Hepatic stellate cell (primary cell): ENCODE data around the gene PCNT.

Source experiments
- DNase-seq: peaks from one replicate; pipeline ENCODE4 v3.0.0; 2011; ENCODE audit warnings: low spot score

Gene PCNT

DNA sequence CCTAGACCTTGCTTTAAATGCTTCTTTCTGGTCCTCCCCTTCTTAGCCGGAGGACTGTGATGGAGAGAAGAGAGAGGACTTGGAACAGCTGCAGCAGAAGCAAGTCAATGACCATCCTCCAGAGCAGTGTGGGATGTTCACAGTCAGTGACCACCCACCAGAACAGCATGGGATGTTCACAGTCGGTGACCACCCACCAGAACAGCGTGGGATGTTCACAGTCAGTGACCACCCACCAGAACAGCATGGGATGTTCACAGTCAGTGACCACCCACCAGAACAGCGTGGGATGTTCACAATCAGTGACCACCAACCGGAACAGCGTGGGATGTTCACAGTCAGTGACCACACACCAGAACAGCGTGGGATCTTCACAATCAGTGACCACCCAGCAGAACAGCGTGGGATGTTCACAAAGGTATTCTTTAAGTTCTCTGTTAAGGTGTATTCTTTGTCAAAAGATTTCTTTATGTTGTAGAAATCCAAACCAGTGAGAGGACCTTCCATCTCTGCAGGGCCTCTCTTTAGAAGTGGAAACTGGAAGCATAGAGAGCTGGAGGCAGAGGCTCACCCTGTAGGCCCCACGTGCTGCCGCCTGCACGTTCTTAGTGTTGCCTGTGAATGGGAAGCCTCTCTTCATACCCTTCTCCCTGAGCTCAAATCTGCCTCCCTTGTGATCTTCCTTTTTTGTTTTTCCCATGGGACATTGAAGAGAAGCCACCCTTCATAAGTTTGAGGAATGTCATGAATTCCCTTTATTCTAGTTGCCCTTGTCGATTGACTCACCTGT, 10.6 kb downstream of the PCNT start:
- DNase-seq, result no peak

DNA sequence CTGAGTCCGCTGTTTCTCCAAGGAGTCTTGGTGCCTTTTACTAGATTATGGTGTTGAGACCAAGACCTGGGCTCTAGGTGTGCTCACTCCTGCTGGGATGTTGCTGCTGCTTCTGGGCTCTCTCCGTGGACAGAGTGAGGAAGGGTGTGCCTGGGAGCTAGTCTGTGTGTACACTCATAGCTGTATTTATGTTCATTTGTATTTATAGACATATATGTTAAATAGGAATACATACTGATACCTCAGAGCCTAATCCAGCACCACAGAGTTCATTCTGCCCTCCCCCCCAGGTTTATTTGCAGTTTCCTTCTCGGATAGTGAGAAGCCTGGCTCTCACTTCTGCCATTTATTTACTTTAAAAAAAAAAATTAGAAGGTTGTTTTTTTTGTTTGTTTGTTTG, 12.6 kb downstream of the PCNT start:
- no peak for DNase-seq

DNA sequence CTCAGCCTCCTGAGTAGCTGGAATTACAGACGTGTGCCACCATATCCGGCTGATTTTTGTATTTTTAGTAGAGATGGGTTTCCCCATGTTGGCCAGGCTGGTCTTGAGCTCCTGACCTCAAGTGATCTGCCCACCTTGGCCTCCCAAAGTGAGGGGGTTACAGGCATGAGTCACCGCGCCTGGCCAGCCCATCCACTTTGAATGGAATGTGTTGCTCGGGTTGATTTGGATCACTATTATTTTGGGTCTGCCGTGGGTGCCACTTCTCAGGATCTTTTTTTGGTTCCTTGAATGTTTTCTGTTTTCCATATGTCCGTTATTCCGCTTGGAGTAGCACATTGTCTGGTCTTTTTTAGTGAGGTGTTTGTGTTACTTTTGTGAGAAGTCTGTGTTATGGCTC, 17.0 kb downstream of the PCNT start:
- no peak for DNase-seq

DNA sequence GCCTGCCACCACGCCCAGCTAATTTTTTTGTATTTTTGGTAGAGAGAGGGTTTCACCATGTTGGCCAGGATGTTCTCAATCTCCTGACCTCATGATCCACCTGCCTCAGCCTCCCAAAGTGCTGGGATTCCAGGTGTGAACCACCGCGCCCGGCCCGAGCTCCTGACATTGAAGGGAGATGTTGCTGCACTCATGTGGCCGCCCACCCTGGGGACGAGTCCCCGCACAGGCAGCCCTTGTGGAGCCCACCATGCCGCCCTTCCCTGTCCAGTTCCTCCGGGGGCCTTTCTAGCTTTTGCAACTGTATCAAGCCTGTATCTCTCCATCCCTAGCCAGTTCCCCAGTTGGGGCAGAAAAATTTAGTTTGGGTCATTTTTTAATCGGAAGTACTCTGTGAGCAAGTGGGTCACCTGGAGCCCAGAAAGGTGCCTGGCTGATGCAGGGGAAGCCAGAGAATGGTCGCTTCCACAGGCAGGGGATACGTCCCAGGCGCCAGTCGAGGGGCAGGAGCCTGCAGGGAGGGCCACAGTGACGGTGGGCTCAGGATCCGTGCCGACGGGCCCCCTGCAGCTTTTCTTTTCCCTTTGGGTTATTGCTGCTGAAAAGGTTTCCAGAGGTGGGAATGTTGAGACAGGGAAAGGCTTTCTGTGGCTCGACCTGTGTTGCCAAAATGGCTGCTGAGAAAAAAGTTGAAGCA, 20.4 kb downstream of the PCNT start:
- no peak for DNase-seq

DNA sequence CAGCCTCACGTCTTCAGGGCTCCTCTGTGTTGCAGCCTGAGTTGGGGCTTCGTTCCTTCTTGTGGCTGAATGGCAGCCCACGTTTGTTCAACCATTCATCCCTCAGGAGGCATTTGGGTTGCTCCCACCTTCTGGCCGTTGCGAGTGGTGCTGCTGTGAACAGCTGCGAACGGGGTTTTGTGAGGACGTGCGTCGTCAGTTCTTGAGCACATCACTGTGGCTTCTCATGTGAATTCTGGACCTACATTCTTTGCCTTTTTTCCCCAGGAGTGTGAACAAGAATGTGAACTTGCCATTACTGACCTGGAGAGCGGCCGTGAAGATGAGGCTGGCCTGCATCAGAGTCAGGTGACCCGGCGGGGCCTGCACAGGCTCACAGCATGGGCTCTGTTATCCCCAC, 21.9 kb downstream of the PCNT start:
- no peak for DNase-seq

DNA sequence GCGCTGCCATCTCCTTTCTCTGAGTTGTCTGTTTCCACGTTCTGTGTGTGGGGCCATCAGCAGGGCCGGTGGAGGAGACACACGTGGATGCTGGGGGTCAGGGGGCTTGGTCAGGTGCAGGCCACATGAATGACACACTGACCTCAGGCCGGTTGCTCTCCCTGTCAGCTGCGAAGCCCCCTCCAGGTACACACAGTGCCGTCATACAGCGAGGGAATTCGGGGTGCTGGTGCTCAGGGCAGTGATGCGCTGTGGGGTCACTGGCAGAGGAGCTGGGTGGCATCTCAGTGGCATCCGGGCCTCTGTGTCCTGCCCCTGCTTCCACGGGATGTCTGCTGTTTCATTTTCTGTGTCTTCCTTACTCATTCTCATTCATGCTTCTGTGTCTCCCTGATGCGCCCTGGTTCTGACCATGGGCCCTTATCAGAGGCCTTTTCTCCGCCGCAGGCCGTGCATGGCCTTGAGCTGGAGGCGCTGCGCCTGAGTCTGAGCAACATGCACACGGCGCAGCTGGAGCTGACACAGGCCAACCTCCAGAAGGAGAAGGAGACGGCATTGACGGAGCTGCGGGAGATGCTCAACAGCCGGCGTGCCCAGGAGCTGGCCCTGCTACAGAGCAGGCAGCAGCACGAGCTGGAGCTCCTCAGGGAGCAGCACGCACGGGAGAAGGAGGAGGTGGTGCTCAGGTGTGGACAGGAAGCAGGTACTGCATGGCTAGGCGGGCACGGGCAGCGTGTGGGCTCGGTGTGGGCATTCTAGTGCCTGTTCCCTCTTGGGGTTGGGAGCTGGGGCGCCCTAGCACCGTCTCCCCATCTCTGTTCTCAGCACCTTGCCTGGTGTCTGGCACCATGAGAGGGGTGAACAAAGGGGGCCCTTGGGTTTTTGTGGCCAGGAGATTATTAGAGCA, 22.6 kb downstream of the PCNT start:
- DNase-seq, result no peak

DNA sequence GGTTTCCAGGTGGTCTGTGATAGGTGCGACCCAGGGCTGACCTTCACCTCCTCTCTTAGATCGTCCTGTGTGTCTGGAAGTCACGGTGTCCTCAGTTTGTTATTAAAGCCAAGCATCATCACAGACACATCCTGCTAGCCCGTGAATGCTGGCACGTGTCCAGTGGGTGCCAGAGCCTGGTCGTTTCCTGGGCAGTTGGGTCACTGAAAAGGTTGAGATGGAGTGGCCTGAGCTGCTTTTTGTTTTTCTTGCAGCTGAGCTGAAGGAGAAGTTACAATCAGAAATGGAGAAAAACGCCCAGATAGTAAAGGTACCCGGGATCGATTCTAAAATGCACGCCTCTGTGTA, 23.2 kb downstream of the PCNT start:
- no peak for DNase-seq

DNA sequence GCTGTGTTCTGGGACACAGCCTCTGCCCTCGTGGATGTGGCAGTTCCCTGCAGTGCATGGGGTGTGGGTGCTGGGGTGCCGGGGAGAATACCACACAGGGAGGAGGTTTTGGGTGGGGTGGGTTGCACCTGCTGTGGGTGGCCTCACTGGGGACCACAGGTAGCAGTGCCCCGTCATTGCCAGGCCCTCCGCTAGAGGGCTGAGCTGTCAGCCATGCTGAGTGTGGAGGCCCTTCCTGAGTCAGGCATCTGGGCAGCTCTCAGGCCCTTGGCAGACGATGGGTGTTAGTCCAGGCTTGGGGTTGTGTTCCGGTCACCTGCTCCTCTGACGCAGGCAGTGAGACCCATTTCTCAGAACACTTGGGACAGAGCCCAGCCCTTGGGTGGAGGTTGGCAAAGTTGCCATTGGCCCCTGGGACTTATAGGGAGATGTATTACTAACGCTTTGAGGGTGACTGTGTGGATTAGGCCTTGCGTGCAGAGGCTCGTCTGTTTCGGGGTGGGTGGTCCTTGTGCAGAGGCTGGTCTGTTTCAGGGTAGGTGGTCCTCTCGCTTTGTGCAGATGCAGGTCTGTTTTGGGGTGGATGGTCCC, 23.9 kb downstream of the PCNT start:
- DNase-seq, result no peak

DNA sequence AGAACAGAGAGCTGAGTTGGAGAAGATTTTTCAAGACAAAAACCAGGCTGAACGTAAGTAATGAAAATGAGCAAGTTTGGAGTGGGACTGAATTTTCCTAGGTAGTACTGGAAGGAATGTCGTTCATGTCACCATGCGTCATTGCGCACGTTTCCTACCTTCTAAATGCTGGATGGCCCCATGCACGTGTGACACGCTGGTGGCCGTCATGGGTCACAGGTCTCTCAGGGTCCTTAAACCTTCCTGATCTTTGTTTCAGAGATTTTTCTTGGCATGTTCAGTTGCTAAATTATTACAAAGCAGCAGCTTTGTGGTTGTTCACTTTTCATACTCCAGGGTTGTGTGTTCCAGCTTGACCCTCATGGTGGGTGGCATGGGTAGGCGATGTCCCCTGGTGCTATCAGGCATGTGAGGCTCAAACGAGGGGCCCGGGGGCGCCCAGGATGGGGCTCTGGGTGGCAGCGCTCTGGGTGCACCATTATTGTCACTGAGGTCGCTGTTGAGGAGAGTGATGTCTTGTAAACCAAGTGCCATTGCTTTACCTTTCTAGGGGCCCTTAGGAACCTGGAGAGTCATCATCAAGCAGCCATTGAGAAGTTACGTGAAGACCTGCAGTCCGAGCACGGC, 25.3 kb downstream of the PCNT start:
- no peak for DNase-seq

DNA sequence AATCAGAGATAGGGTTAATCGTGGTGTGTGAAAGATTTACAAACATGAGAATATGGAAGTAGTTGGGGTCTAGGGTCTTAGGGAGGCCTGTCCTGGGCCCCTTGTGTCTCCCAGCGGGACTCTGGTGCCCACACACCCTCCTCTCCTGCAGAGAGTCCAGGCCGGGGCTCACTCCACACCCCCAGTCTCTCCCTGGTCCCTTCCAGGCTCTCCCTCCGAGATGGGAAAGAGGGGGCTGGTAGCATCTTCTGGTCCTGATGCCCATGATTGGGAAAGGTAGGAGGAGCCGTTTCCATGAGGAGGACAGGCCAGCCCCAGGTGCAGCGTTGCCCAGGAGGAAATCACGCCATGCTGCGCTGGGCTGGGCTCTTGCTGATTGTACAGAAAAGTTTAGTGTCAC, 26.6 kb downstream of the PCNT start:
- DNase-seq, result no peak

DNA sequence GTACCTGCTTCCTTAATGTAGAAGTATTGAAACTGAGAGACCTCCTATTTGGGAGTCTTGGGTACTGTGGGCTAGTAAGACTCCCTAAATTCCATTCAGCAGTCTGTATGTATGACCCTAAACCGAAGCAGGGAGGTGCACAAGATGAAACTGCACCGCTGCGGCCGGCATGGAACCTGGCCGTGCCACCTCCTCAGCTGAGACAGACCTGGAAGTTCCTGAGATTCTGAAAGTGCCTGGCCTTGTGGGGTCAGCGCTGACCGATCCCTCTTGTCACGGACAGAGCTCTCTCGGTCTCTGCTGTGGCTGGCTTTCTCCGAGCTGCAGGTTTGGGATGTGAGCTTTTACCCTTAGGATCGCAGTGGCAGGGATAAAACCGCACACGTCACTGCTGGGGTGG, 27.0 kb downstream of the PCNT start:
- no peak for DNase-seq

DNA sequence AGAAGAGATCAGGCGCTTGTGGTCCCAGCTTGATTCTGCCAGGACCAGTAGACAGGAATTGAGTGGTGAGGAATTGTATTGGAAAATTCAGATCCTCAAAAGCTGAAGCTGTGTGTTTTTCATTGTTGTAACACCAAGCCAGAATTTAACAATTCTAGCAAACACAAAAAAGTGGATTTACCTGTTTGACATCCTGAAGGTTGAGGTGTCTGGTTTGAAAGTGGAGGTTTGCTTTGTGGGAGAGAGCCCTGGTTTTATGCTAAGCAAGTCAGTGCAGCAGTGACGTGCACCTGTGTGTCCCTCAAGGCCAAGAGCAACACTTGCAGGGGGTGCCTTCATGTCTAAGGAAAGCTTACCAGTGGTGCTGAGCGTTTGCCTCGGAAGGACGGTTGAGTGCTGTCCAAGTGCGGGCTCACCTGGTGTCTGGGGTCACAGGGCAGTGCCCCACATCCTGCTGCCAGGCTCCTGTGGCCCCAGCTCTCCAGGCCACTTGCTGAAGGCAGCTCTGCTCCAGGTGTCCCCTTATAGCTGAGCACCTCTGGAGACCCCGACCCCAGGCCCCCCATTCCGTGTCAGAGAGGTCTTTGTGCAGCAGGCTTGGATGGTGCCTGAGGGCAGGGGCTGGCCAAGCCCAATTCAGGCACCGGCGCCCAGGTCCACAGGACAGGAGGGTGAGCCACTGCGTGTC, 27.7 kb downstream of the PCNT start:
- DNase-seq, result no peak

DNA sequence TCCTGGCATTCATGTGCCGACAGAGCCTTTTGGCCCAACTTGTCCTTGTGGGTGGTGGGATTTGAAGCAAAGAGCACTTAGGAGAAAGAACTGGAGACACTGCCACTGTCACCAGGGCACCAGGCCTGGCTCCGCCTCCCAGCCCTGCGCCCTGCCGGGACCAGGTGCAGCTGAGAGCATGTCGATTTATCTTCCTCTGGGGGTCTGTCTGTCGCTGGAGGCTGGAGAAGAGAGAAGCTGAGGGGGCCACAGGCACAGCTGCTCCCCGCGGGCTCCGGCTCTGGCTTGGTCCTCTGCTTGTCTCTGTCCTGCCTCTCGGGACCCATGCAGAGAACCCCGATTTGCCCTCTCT, 28.2 kb downstream of the PCNT start:
- no peak for DNase-seq

DNA sequence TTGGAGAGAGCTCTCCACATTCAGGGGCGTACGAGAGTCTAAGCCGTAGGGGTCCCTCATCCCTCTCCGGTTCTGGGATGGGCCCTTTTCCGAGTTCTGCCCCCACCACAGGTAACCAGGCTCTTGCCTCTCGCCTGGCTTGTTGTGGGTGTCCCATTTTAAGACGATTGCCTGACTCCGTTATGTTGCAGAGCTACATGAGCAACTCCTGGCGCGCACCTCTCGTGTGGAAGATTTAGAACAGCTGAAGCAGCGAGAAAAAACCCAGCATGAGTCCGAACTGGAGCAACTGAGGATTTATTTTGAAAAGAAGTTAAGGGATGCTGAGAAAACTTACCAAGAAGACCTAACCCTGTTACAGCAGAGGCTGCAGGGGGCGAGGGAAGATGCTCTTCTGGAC, 29.0 kb downstream of the PCNT start:
- no peak for DNase-seq

DNA sequence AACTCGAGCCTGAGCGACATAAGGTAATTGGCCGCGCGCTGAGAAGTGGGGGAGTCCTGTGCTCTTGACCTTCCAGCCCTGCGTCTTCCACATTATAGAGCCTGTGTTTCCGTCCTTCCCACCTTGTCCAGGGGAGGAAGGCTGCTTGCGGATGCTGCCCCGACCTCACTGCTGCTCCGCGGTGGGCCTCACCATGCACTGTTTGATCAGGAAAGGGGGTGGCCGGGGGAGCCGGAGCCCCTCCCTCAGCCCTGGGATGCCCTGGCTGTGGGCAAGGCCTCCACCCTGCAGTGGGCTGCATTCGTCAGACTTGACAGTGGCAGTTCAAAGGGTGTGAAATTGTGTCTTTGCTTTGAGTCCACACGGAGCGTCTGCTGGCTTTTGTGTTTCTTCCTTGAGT, 30.1 kb downstream of the PCNT start:
- no peak for DNase-seq

DNA sequence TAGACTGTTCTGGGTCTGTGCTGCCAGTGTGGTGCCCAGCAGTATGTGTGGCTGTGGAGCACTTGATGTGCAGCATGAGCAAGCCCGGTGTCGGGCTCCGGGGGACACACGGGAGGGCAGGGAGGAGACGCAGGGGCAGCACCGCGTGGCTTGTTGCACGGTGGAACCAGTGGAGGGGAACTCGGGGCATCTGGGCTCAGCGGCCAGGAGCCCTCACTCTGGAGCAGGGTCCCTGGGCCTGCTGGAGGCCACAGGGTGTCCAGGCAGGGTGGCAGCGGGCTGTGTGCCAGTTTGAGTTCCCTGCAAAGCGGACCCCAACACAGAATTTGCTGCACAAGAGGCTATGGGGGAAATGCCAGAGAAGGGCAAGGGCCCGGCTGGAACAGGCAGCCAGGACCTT, 30.6 kb downstream of the PCNT start:
- DNase-seq, result no peak

DNA sequence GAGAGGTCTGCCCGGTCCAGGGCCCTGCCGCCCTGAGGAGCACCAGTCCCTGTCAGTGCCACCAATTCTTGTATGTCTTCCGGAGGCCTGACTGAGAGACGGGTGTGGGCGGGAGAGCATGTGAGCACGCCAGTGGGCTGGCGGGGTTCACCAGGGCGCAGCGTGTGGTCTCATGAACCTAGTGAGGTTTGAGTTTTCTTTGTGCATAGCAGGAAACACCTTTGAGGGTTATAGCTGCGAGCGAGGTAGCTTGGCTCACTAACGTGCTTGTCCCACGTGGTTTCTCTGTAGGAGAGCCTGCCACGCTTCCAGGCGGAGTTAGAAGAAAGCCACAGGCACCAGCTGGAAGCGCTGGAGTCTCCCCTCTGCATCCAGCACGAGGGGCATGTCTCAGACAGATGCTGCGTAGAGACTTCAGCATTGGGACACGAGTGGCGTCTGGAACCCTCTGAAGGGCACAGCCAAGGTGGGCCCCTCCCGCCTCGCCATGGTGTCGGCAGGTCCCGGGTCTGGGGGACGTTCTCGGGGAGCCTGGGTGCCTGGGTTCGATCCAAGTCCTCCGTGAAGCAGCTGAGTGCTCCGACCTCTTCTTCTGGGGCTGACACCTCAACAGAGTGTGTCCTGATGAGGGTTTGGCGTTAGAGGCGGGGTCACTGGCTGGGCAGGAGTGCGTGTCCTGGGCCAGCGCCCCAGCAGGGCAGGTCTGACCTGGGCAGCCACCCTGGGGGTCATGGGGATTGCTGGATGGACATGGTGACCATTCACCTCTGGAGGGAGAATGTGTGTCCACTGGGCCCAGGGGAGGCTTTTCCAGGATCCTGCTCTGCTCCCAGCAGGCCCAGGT, 31.4 kb downstream of the PCNT start:
- DNase-seq, result no peak

DNA sequence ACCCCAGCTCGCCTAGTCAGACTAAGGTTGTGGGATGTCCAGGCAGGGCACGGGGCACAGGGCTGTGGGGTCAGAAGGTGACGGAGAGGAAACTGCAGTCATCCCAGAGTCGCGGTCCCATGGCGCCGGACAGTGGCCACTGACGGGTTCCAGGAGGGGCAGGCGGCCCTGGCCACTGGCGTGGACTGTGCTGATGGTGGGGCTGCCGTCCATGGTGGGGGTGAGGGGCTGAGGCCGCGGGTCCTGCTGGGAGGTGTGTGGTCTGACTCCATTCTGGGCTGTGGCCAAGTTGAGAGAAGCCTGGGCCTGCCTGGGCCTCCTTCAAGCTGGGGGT, 32.0 kb downstream of the PCNT start:
- no peak for DNase-seq

DNA sequence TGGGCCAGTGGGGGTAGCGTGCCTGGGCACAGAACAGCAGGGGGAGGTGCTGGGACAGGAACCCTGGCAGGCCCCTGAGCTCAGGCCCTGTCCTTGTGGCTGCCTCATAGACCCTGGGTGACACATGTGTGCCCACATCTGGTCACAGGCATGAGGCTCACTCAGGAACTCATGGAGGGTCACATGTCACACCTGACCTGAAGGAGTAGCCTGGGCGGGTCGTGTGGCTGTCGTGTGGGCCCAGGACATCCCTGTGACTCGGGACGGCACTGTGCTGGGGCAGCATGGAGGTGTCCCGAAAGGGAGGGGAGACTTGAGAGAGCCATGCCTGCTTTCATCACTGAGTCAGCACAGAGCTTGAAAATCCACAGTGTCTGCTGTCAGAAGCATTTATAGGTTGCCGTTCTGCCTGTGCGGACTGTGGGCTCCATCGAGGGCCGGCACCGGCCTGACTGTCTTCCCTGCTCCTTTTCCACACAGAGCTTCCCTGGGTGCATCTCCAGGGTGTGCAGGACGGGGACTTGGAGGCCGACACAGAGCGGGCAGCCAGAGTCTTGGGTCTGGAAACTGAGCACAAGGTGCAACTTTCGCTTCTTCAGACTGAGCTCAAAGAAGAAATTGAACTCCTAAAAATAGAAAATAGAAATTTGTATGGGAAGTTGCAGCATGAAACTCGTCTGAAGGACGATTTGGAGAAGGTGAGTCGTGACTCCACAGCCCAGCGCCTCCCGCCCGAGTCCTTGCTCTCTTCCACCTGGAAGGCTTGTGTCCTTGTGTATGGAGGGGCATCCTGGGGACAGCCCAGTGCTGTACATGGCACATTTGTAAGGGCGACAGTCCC, 32.8 kb downstream of the PCNT start:
- no peak for DNase-seq

DNA sequence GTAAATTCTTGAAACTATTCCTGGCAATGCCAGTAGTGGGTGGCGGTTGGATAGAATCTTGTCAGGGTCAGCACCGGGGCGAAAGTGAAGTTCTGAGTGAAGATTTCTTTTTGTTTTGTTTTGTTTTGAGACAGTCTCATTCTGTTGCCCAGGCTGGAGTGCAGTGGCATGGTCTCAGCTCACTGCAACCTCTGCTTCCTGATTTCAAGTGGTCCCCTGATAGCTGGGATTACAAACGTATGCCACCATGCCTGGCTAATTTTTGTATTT, 33.3 kb downstream of the PCNT start:
- no peak for DNase-seq
